WI38 (cell line): Measurements from ENCODE around the gene RAPGEF2.
"Not testable (repeated sequence)": the region's sequence is repeated elsewhere in the genome, so short reads cannot be mapped to it uniquely, and the experiment has no call there.

Experiments
- H3K4me3 ChIP-seq: 2 replicates; pipeline ENCODE4 v1.5.1; 2011; ENCODE audit warnings: low read depth, mild to moderate bottlenecking, control low read depth, low read length
- TF ChIP-seq, protein P1 (sequence below): IDR thresholded peaks from 2 replicates; pipeline ENCODE4 v1.5.1; 2012; ENCODE audit warnings: low read depth, mild to moderate bottlenecking, control low read depth, low read length

The RAPGEF2 gene

DNA sequence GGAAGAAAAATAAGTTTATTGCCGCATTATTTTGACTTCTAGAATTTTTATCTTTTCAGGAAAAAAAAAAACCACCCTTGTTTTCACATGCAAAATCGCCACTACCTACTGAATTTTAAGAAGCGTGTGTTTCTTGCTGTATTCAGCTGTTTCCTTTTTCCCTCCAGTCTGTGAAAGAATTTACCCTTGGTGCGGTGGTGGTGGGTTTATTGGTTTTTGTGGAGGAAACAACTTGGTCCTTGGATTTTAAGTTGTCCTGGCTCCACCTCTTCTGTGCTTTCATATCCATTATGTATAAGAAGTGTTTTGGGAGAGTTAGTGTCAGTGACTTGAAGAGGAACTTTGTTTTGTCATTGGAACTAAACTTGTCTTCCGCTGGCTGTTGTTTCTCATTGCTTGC, 8.1 kb downstream of the RAPGEF2 start:
- TF ChIP-seq, protein P1, sequence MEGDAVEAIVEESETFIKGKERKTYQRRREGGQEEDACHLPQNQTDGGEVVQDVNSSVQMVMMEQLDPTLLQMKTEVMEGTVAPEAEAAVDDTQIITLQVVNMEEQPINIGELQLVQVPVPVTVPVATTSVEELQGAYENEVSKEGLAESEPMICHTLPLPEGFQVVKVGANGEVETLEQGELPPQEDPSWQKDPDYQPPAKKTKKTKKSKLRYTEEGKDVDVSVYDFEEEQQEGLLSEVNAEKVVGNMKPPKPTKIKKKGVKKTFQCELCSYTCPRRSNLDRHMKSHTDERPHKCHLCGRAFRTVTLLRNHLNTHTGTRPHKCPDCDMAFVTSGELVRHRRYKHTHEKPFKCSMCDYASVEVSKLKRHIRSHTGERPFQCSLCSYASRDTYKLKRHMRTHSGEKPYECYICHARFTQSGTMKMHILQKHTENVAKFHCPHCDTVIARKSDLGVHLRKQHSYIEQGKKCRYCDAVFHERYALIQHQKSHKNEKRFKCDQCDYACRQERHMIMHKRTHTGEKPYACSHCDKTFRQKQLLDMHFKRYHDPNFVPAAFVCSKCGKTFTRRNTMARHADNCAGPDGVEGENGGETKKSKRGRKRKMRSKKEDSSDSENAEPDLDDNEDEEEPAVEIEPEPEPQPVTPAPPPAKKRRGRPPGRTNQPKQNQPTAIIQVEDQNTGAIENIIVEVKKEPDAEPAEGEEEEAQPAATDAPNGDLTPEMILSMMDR: no peak
- no peak overlapping the region for H3K4me3 ChIP-seq

DNA sequence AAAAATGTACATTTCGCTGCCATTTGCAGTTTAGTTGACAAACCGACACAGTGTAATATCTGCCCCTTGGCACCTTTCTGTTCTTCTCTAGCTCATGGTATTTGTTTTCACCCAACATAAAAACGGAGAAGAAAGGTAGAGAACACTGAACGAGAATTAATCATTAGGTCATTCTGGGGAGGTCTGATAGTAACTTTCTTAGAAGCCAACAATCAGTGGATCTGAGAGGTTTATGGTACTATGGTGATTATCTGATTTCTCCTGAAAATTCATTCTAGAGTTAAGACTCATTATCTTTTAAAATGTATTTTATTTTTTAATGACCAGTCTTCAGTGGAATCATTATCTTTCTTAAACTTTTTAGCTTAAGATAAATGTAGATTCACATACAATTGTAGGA, 8.5 kb downstream of the RAPGEF2 start:
- no peak overlapping the region for H3K4me3 ChIP-seq
- TF ChIP-seq, protein P1: no peak

DNA sequence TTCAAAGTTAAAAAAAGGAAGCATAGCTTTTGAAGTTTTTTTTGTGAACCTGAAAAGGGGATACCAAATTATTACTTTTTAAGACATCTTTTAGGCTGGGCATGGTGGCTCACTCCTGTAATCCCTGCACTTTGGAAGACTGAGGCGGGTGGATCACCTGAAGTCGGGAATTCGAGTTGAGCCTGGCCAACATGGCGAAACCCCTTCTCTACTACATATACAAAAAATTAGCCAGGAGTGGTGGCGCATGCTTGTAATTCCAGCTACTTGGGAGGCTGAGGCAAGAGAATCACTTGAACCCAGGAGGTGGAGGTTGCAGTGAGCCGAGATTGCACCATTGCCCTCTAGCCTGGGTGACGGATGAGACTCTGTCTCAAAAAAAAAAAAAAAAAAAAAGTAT, 10.5 kb downstream of the RAPGEF2 start:
- H3K4me3 ChIP-seq: not testable (repeated sequence)

DNA sequence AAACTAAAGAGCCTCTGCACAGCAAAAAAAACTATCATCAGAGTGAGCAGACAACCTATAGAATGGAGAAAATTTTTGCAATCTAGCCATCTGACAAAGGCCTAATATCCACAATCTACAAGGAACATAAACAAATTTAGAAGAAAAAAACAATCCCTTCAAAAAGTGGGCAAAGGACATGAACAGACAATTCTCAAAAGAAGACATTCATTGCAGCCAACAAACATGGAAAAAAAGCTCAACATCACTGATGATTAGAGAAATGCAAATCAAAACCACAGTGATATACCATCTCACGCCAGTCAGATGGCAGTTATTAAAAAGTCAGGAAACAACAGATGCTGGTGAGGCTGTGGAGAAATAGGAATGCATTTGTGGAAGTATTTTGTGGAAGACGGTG, 13.2 kb downstream of the RAPGEF2 start:
- H3K4me3 ChIP-seq: not testable (repeated sequence)

DNA sequence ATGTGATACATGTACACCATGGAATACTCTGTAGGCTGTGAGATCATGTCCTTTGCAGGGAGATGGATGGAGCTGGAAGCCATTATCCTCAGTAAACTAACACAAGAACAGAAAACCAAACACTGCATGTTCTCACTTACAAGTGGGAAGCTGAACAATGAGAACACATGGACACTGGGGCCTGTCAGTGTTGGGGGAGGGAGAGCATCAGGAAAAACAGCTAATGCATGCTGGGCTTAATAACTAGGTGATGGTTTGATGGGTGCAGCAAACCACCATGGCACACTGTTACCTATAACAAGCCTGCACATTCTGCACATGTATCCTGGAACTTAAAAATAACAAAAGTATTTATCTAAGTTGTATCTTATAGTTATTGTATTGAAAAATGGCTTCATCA, 13.8 kb downstream of the RAPGEF2 start:
- H3K4me3 ChIP-seq: not testable (repeated sequence)

DNA sequence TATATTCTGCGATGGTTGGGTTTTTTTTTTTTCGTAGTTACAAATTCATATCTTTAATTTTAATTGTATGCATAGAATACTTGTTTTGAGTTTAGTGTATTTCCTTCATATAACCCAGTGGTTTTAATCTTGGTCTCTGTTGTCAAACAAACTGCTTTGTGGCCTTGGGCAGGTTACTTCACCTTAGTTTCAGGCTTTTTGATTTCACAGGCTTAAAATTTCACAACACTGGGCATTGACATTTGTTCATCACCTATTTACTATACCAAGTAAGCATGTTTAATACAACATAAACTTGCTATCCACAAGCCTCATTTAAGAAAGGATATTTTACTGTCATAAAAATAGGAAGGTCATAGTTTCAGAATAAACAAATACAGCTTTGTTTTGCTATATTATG, 14.7 kb downstream of the RAPGEF2 start:
- TF ChIP-seq, protein P1: no peak
- H3K4me3 ChIP-seq: no peak overlapping the region

DNA sequence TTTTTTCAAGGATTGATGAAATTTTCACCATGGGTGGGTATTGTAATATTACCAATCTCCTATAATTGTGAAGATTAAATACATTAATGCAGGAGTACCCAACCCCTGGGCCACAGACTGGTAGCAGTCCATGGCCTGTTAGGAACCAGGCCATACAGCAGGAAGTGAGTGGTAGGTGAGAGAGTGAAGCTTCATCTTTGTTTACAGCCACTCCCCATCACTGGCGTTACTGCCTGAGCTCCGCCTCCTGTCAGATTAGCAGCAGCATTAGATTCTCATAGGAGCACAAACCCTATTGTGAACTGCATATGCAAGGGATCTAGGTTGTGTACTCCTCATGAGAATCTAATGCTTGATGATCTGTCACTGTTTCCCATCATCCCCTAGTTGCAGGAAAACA, 15.1 kb downstream of the RAPGEF2 start:
- TF ChIP-seq, protein P1: no peak
- no peak overlapping the region for H3K4me3 ChIP-seq

DNA sequence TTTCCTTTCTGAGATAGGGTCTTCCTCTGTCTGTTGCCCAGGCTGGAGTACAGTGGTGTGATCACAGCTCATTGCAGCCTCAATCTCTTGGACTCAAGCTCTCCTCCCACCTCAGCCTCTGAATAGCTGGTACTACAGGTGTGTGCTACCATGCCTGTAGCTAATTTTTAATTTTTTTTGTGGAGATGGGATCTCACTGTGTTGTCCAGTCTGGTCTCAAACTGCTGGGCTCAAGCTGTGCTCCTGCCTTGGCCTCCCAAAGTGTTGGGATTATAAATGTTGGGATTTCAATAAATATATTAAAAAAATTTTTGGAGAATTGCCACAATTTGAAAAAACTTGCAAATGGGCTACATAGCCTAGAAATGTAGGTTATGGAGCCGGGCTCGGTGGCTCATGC, 18.5 kb downstream of the RAPGEF2 start:
- TF ChIP-seq, protein P1: no peak
- no peak overlapping the region for H3K4me3 ChIP-seq

DNA sequence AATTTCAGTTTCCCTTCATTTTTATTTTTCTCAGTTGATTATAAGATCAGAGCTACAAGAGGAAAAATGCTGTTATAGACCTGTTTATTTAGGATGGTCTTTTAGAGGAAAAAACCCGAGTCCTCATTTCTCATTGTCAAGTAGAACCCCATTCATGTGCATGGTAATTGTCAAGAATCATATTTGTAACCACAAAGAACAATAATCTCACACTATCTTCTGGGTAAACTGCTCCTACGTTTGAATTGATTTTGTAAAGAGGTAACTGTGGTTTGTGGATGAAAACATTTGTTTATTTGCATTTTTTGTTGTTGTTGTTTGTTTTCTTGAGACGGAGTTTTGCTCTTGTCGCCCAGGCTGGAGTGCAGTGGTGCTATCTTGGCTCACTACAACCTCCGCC, 23.8 kb downstream of the RAPGEF2 start:
- TF ChIP-seq, protein P1: no peak
- H3K4me3 ChIP-seq: no peak overlapping the region
